Prostate gland (tissue), 2 donors: Measurements from ENCODE around the gene EMC9. TPM values are rescaled to one million over a fixed set of nuclear protein-coding genes. Genes with fewer than 3 reads are reported as not detected.

Experiments used
- DNase-seq: peaks from one replicate; pipeline ENCODE4 v3.0.0-alpha.2; 2019; ENCODE audit warnings: low spot score
- H3K27ac ChIP-seq, 2 donors: fragments of 200-600 bp; sonication (generic); 2 replicates each; pipeline ENCODE4 v1.5.1; 2017 to 2019
- H3K27me3 ChIP-seq: fragments of 200-600 bp; sonication (generic); replicated peaks from 2 replicates; pipeline ENCODE4 v1.5.1; 2019; ENCODE audit not compliant: insufficient read depth
- H3K36me3 ChIP-seq, 2 donors: fragments of 200-600 bp; sonication (generic); 1 replicate in 1 of 2; 2 replicates in 1 of 2; pipeline versions ENCODE4 v1.5.1 to v1.8.1; 2017 to 2019
- H3K4me1 ChIP-seq: fragments of 200-600 bp; sonication (generic); replicated peaks from 2 replicates; pipeline ENCODE4 v1.5.1; 2019
- H3K4me3 ChIP-seq, 2 donors: fragments of 200-600 bp; sonication (generic); 2 replicates each; pipeline ENCODE4 v1.5.1; 2017 to 2019
- H3K9me3 ChIP-seq: fragments of 200-600 bp; sonication (generic); 2 replicates; pipeline ENCODE4 v1.5.1; 2017
- POLR2A ChIP-seq: fragments of 450-650 bp; IDR thresholded peaks from one replicate; pipeline ENCODE4 v1.6.1; 2016; ENCODE audit warnings: antibody characterized with exemption, mild to moderate bottlenecking
- POLR2AphosphoS5 ChIP-seq: sonication (generic); formaldehyde crosslinking; IDR thresholded peaks from one replicate; pipeline ENCODE4 v1.6.1; 2017; ENCODE audit warnings: antibody characterized with exemption
- WGBS: methylation state at CpG from one replicate; pipeline ENCODE4 v1.1.5; 2018; 5-methylcytosine and 5-hydroxymethylcytosine counted together
- intact Hi-C: fragments of 100-400 bp; cut with DNase I; formaldehyde crosslinking; loops from one replicate; pipeline ENCODE4 v1.14.2; 2022
- total RNA-seq, 2 donors: library from RNA; depleted of rRNA; stranded (reverse); fragments of >200 nt; gene quantifications; one replicate each; pipeline ENCODE4 v1.1.0, GENCODE V29; 2016
- TF ChIP-seq, protein P1 (sequence below), 4 experiments: fragments of 200-600 bp in 2 of 4; fragments of 450-650 bp in 2 of 4; sonication (generic) in 2 of 4; IDR thresholded peaks; 1 replicate in 3 of 4; 2 replicates in 1 of 4; pipeline ENCODE4 v1.5.1; 2016 to 2019; ENCODE audit warnings: antibody characterized with exemption in 4 of 4, mild to moderate bottlenecking in 2 of 4, moderate library complexity in 2 of 4

Gene EMC9
- total RNA-seq, 2 donors from 2014 or later, result 13.1 to 13.6 TPM

DNA sequence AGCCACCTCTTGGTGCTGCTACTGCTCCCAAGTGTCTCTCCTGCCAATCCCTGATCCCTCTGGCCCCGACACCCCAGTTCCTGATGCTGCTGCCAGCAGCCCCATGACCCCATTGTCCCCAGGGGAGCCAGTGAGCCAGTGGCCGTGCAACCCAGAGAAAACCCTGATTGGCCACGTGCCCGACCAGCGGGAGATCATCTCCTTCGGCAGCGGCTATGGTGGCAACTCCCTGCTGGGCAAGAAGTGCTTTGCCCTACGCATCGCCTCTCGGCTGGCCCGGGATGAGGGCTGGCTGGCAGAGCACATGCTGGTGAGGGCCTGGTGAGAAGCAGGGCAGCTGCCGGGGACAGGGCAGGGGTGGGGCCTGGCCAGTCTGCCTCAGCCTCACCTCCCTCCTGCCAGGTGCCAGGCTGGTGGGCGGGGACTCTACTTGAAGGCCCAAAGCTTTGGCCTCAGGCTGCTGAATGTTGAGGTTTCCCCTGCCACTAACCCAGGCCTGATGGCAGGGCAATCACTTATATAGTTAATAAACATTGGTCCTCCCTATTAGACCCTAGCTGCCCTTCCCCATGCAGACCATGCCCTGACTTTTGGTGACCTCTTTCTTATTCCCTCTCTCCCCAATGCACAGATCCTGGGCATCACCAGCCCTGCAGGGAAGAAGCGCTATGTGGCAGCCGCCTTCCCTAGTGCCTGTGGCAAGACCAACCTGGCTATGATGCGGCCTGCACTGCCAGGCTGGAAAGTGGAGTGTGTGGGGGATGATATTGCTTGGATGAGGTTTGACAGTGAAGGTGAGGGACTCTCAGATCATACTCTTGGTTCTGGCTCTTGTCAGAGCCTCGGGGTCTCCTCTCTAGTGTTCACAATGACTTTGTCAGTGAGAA is 42.2 kb downstream of the EMC9 start:
- WGBS, result 91% methylated on average over 17 of the region's 17 CpGs
- DNase-seq, result no peak

GRCh38 chr14:24098229-24098926 is 43.0 kb downstream of the EMC9 start:
- 96% methylated on average over 15 of the region's 16 CpGs for WGBS
- Histone ChIP-seq H3K4me3 (no peak overlapping the region), H3K4me1 (no peaks in the 10 kb centered on the region), H3K27me3 (no peaks in the 10 kb centered on the region), H3K36me3 (no peaks in the 10 kb centered on the region), H3K9me3 (no peaks in the 10 kb centered on the region), H3K27ac (no peak overlapping the region)
- no peak for DNase-seq
- intact Hi-C loops, result no loop called here
- no peak for TF ChIP-seq POLR2AphosphoS5

More for the DNA sequence above, 42.2 kb downstream of the EMC9 start:
- H3K4me3 ChIP-seq, result no peak overlapping the region
- intact Hi-C loops, result no loop called here
- H3K27me3 ChIP-seq, result no peaks in the 10 kb centered on the region
- H3K9me3 ChIP-seq, result no peaks in the 10 kb centered on the region
- no peaks in the 10 kb centered on the region for H3K4me1 ChIP-seq
- TF ChIP-seq, protein P1, sequence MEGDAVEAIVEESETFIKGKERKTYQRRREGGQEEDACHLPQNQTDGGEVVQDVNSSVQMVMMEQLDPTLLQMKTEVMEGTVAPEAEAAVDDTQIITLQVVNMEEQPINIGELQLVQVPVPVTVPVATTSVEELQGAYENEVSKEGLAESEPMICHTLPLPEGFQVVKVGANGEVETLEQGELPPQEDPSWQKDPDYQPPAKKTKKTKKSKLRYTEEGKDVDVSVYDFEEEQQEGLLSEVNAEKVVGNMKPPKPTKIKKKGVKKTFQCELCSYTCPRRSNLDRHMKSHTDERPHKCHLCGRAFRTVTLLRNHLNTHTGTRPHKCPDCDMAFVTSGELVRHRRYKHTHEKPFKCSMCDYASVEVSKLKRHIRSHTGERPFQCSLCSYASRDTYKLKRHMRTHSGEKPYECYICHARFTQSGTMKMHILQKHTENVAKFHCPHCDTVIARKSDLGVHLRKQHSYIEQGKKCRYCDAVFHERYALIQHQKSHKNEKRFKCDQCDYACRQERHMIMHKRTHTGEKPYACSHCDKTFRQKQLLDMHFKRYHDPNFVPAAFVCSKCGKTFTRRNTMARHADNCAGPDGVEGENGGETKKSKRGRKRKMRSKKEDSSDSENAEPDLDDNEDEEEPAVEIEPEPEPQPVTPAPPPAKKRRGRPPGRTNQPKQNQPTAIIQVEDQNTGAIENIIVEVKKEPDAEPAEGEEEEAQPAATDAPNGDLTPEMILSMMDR (IDR thresholded peaks at IDR 0.05), result no peak
- TF ChIP-seq POLR2A (no peak), POLR2AphosphoS5 (no peak)
- no peaks in the 10 kb centered on the region for H3K36me3 ChIP-seq
- H3K27ac ChIP-seq, result no peak overlapping the region

DNA sequence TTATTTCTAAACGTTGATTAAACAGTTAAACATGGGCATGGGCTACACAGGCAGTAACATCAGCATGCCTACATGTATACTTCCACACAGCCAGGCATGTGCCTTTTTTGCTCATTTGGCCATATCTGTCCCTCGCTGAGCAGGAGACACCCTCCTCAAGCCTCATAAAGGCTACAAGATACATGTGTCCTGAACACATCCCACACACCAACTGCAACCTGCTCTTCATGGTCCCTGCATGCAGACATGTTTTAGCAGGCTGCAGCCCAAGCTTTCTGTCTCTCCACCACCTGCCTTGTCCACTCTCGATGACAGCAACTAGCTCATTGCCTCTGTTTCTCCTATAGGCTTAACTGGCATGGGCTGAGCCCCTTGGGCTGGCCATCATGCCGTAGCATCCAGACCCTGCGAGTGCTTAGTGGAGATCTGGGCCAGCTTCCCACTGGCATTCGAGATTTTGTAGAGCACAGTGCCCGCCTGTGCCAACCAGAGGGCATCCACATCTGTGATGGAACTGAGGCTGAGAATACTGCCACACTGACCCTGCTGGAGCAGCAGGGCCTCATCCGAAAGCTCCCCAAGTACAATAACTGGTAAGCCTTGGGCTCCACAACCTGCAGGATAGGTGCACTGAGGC is 44.7 kb downstream of the EMC9 start:
- 95% methylated on average over 8 of the region's 8 CpGs for WGBS
- Histone ChIP-seq H3K4me3 (no peak overlapping the region), H3K27me3 (no peaks in the 10 kb centered on the region), H3K36me3 (no peaks in the 10 kb centered on the region), H3K4me1 (no peaks in the 10 kb centered on the region), H3K27ac (no peak overlapping the region), H3K9me3 (no peaks in the 10 kb centered on the region)
- TF ChIP-seq, protein P1 (IDR thresholded peaks at IDR 0.05), result no peak
- TF ChIP-seq POLR2A, result no peak
- TF ChIP-seq POLR2AphosphoS5, result no peak
- intact Hi-C loops, result no loop called here
- DNase-seq, result no peak

GRCh38 chr14:24095271-24096068 is 45.9 kb downstream of the EMC9 start:
- WGBS, result 51% methylated on average over 12 of the region's 12 CpGs
- Histone ChIP-seq H3K27ac (peak overlapping the region; percentile 93 to 98), H3K9me3 (no peaks in the 10 kb centered on the region), H3K27me3 (no peaks in the 10 kb centered on the region), H3K4me3 (peak overlapping the region; percentile 66 to 93), H3K4me1 (no peaks in the 10 kb centered on the region), H3K36me3 (no peaks in the 10 kb centered on the region)
- no peak for DNase-seq
- TF ChIP-seq POLR2A, result no peak
- intact Hi-C loops, result loop anchor here (2.0 kb wide), 1 partner anchor 19 kb away; the partner anchor contains the start of genes DCAF11 and NRL

GRCh38 chr14:24094841-24095270 is 46.5 kb downstream of the EMC9 start:
- no peak for DNase-seq
- WGBS, result 14% methylated on average over 14 of the region's 14 CpGs
- peak overlapping the region; percentile 93 to 98 for H3K27ac ChIP-seq
- intact Hi-C loops, result loop anchor here (2.0 to 5.0 kb wide), 3 partner anchors 20 to 1593 kb away; partner anchors contain the start of genes DCAF11 and NRL
- H3K27me3 ChIP-seq, result no peaks in the 10 kb centered on the region
- H3K9me3 ChIP-seq, result no peaks in the 10 kb centered on the region
- H3K4me1 ChIP-seq, result no peaks in the 10 kb centered on the region
- peak overlapping the region; percentile 66 to 93 for H3K4me3 ChIP-seq
- no peak for TF ChIP-seq POLR2A
- TF ChIP-seq POLR2AphosphoS5, result no peak
- TF ChIP-seq, protein P1 (IDR thresholded peaks at IDR 0.05), result no peak
- no peaks in the 10 kb centered on the region for H3K36me3 ChIP-seq
